ENCODE measurements around the gene ZBTB39.
"Not testable (repeated sequence)": the region's sequence is repeated elsewhere in the genome, so short reads cannot be mapped to it uniquely, and the experiment has no call there.

The ZBTB39 gene

GRCh38 chr12:57005980-57006808 lies at the start of gene ZBTB39:
TSS of gene ZBTB39 (minus strand) at chr12:57006546. CDS start at chr12:57004917, 1,629 bp downstream.
- H3K27me3 Mint-ChIP-seq: no peaks in the 10 kb centered on the region
- H3K4me3 Mint-ChIP-seq: peak within 1 kb of the TSS; percentile 90
- peaks cover 27% of the 10 kb centered on the region for H3K36me3 Mint-ChIP-seq
- DNase-seq: peak; percentile 64
- H3K27ac Mint-ChIP-seq: peak within 1 kb of the TSS; percentile 79
- H3K9me3 Mint-ChIP-seq: no peaks in the 10 kb centered on the region
- CTCF ChIA-PET: interaction anchor here (1.0 to 8.9 kb wide), 14 partner anchors 9 to 252 kb away, joined by 3 to 147 read pairs (median 8); partner anchors contain the start of genes MYO1A and STAT6
- H3K4me1 Mint-ChIP-seq: peaks cover 62% of the 10 kb centered on the region

- Mint-ChIP-seq H3K4me1 (peaks cover under 1% of the 10 kb centered on the region), H3K27ac (no peak overlapping the region), H3K27me3 (no peaks in the 10 kb centered on the region), H3K36me3 (peaks cover 58% of the 10 kb centered on the region), H3K9me3 (peaks cover 2% of the 10 kb centered on the region), H3K4me3 (no peak overlapping the region)
- no peak for DNase-seq
- CTCF ChIA-PET: no interaction called here
Measured at GRCh38 chr12:57055824-57056223, 49.5 kb upstream of the ZBTB39 start.

GRCh38 chr12:57053901-57054300 lies 47.6 kb upstream of the ZBTB39 start:
- H3K27ac Mint-ChIP-seq, CTCF ChIA-PET, H3K4me3 Mint-ChIP-seq, DNase-seq, H3K4me1 Mint-ChIP-seq, H3K9me3 Mint-ChIP-seq, H3K27me3 Mint-ChIP-seq: not testable (repeated sequence)
- H3K36me3 Mint-ChIP-seq: peaks cover 43% of the 10 kb centered on the region

- H3K27ac Mint-ChIP-seq, H3K9me3 Mint-ChIP-seq, H3K27me3 Mint-ChIP-seq, H3K4me3 Mint-ChIP-seq, DNase-seq: not testable (repeated sequence)
- CTCF ChIA-PET: interaction anchor here (3.4 to 6.9 kb wide), 2 partner anchors 7 to 9 kb away, joined by 21 to 30 read pairs; no protein-coding TSS in a partner anchor
- H3K36me3 Mint-ChIP-seq: peaks cover 36% of the 10 kb centered on the region
- H3K4me1 Mint-ChIP-seq: peaks cover 10% of the 10 kb centered on the region
Measured at GRCh38 chr12:57053146-57053545, 46.8 kb upstream of the ZBTB39 start.

- H3K27me3 Mint-ChIP-seq: peaks cover 4% of the 10 kb centered on the region
- no peak overlapping the region for H3K27ac Mint-ChIP-seq
- DNase-seq: no peak
- no peak overlapping the region for H3K4me3 Mint-ChIP-seq
- peaks cover 25% of the 10 kb centered on the region for H3K36me3 Mint-ChIP-seq
- CTCF ChIA-PET: interaction anchor here (1.4 to 6.9 kb wide), 4 partner anchors 9 to 61 kb away, joined by 3 to 30 read pairs (median 12); no protein-coding TSS in a partner anchor
- peaks cover 32% of the 10 kb centered on the region for H3K4me1 Mint-ChIP-seq
- peaks cover 2% of the 10 kb centered on the region for H3K9me3 Mint-ChIP-seq
Measured at GRCh38 chr12:57051011-57051410, 44.7 kb upstream of the ZBTB39 start.

- H3K4me1 Mint-ChIP-seq: peaks cover 34% of the 10 kb centered on the region
- DNase-seq: no peak
- peaks cover 18% of the 10 kb centered on the region for H3K36me3 Mint-ChIP-seq
- H3K27ac Mint-ChIP-seq: no peak within 1 kb of the TSS
- peaks cover 2% of the 10 kb centered on the region for H3K9me3 Mint-ChIP-seq
- H3K27me3 Mint-ChIP-seq: peaks cover 5% of the 10 kb centered on the region
- no peak within 1 kb of the TSS for H3K4me3 Mint-ChIP-seq
- CTCF ChIA-PET: interaction anchor here (1.1 to 6.9 kb wide), 5 partner anchors 10 to 44 kb away, joined by 3 to 30 read pairs (median 4); no protein-coding TSS in a partner anchor
Measured at GRCh38 chr12:57049890-57050289, 43.5 kb upstream of the ZBTB39 start, which contains the start of gene MYO1A. TSS of gene MYO1A (minus strand) at chr12:57050129. CDS start at chr12:57048323, 1,806 bp downstream.

GRCh38 chr12:57049119-57049446 lies 42.7 kb upstream of the ZBTB39 start:
- Mint-ChIP-seq H3K4me1 (peaks cover 34% of the 10 kb centered on the region), H3K36me3 (peaks cover 15% of the 10 kb centered on the region), H3K27ac (no peak overlapping the region), H3K27me3 (peaks cover 8% of the 10 kb centered on the region), H3K9me3 (peaks cover 2% of the 10 kb centered on the region), H3K4me3 (no peak overlapping the region)
- CTCF ChIA-PET: interaction anchor here (1.1 to 6.9 kb wide), 7 partner anchors 11 to 44 kb away, joined by 3 to 30 read pairs (median 8); no protein-coding TSS in a partner anchor
- DNase-seq: no peak

GRCh38 chr12:57048423-57049118 lies 42.2 kb upstream of the ZBTB39 start:
- Mint-ChIP-seq H3K27ac (no peak overlapping the region), H3K9me3 (peaks cover 1% of the 10 kb centered on the region), H3K4me1 (peaks cover 34% of the 10 kb centered on the region), H3K36me3 (peaks cover 9% of the 10 kb centered on the region), H3K27me3 (peaks cover 12% of the 10 kb centered on the region), H3K4me3 (no peak overlapping the region)
- no peak for DNase-seq
- CTCF ChIA-PET: interaction anchor here (0.8 to 6.9 kb wide), 12 partner anchors 9 to 192 kb away, joined by 3 to 30 read pairs (median 5); no protein-coding TSS in a partner anchor

GRCh38 chr12:57047981-57048380 lies 41.6 kb upstream of the ZBTB39 start:
- H3K9me3 Mint-ChIP-seq: no peaks in the 10 kb centered on the region
- peaks cover 34% of the 10 kb centered on the region for H3K4me1 Mint-ChIP-seq
- CTCF ChIA-PET: interaction anchor here (0.8 to 6.9 kb wide), 11 partner anchors 9 to 192 kb away, joined by 3 to 30 read pairs (median 6); no protein-coding TSS in a partner anchor
- no peak overlapping the region for H3K4me3 Mint-ChIP-seq
- peak overlapping the region; percentile 85 for H3K27ac Mint-ChIP-seq
- H3K27me3 Mint-ChIP-seq: peaks cover 18% of the 10 kb centered on the region
- peaks cover 4% of the 10 kb centered on the region for H3K36me3 Mint-ChIP-seq
- DNase-seq: no peak

- Mint-ChIP-seq H3K36me3 (no peaks in the 10 kb centered on the region), H3K4me1 (peaks cover 34% of the 10 kb centered on the region), H3K27ac (peak overlapping the region; percentile 85), H3K4me3 (no peak overlapping the region), H3K27me3 (peaks cover 20% of the 10 kb centered on the region), H3K9me3 (no peaks in the 10 kb centered on the region)
- CTCF ChIA-PET: interaction anchor here (0.7 to 6.9 kb wide), 14 partner anchors 10 to 193 kb away, joined by 3 to 30 read pairs (median 4); no protein-coding TSS in a partner anchor
- DNase-seq: peak; percentile 68
Measured at GRCh38 chr12:57046947-57047890, 40.9 kb upstream of the ZBTB39 start.

- CTCF ChIA-PET: interaction anchor here (0.7 to 6.9 kb wide), 7 partner anchors 14 to 66 kb away, joined by 3 to 30 read pairs (median 4); no protein-coding TSS in a partner anchor
- DNase-seq: no peak
- Mint-ChIP-seq H3K9me3 (no peaks in the 10 kb centered on the region), H3K4me1 (peaks cover 34% of the 10 kb centered on the region), H3K36me3 (no peaks in the 10 kb centered on the region), H3K27ac (peak overlapping the region; percentile 33), H3K27me3 (peaks cover 24% of the 10 kb centered on the region), H3K4me3 (no peak overlapping the region)
Measured at GRCh38 chr12:57046086-57046791, 39.9 kb upstream of the ZBTB39 start.

- CTCF ChIA-PET: interaction anchor here (1.0 kb wide), 1 partner anchor 12 kb away, joined by 3 read pairs; no protein-coding TSS in a partner anchor
- no peak overlapping the region for H3K4me3 Mint-ChIP-seq
Measured at GRCh38 chr12:57044889-57045288, 38.5 kb upstream of the ZBTB39 start.

More at GRCh38 chr12:57044889-57045288, 38.5 kb upstream of the ZBTB39 start:
- peaks cover 26% of the 10 kb centered on the region for H3K27me3 Mint-ChIP-seq
- H3K27ac Mint-ChIP-seq: no peak overlapping the region
- H3K4me1 Mint-ChIP-seq: peaks cover 34% of the 10 kb centered on the region
- H3K36me3 Mint-ChIP-seq: no peaks in the 10 kb centered on the region
- H3K9me3 Mint-ChIP-seq: no peaks in the 10 kb centered on the region
- no peak for DNase-seq

All from activated naive CD4-positive, alpha-beta T cell treated with anti-CD3 and anti-CD28 coated beads, Interleukin-2, amount 10 ng/mL, durations not matched to agents 7 days and 5 days (primary cell).